ENCODE data around the gene ZMYND8.

- no peak for TF ChIP-seq CTCF (IDR thresholded peaks at IDR 0.05)
- TF ChIP-seq POLR2A (IDR thresholded peaks at IDR 0.05) = no peak
Measured at GRCh38 chr20:47347661-47348435, 8.7 kb downstream of the ZMYND8 start.

Data from Peyer's patch (tissue), 4 donors.